ENCODE results near the gene DCHS1. TPM values are rescaled to one million over a fixed set of nuclear protein-coding genes. Genes with fewer than 3 reads are reported as not detected.

DCHS1 gene
- total and polyA plus RNA-seq, 4 donors: 0.68 to 8.9 (median 5.8) TPM

DNA sequence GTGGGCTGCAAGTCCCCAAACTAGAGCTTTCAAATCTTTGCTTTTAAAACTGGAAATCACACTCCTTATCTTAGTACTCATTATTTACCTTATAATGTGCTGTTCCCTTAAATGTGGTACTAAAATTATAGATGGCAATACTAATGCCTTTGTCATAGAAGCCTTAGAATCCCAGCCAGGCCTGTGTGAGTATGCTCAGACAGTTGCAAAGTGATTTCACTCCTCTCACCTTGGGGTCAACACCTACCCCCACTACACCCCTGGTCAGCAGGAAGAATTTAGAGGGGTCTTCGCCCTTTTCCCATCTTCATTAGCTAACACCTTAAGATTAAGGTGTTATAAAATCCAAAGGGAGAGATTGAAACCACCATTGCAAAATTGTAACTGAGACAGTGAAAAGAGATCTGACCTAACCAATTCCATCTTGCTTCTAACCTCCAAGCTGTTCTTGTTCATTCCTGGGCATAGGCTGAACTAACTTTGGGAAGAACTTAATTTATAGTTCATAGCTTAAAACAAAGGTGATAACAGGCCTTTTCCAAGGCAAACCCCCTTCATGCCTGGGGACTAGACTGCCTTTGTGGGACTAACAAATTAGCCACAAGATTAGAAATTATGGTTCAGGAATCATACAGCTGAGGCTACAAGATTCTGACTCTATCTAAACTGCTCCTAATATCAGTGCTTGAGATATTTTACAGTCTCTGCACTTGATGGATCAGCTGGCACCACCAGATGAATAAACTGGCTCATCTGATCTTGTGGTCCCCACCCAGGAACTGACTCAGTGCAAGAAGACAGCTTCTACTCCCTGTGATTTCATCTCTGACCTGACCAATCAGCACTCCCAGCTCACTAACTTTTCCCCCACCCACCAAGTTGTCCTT is 38.0 kb upstream of the DCHS1 start:
- Histone ChIP-seq H3K27ac (ENCODE audit: low read depth in 1 of 2, low read length in 2 of 2) (no peak overlapping the region), H3K4me3 (ENCODE audit: low read depth in 1 of 3, low read length in 3 of 3) (no peak overlapping the region), H3K36me3 (ENCODE audit: control insufficient read depth in 4 of 4, insufficient read depth in 3 of 4, low read depth in 1 of 4, low read length in 3 of 4) (no peaks in the 10 kb centered on the region), H3K4me1 (ENCODE audit: control insufficient read depth in 4 of 4, insufficient read depth in 4 of 4, low read length in 3 of 4) (no peaks in the 10 kb centered on the region), H3K27me3 (ENCODE audit: control insufficient read depth in 4 of 4, insufficient read depth in 4 of 4, low read length in 3 of 4) (no peaks in the 10 kb centered on the region), H3K9me3 (ENCODE audit: control insufficient read depth in 4 of 4, low read length in 3 of 4) (no peaks in the 10 kb centered on the region), H3K9ac (ENCODE audit: low read depth in 1 of 2, low read length in 2 of 2) (no peak overlapping the region)
- no peak for TF ChIP-seq TAF1 (conservative IDR thresholded peaks at IDR 0.05)
- no peak for TF ChIP-seq FOXA1 (IDR thresholded peaks at IDR 0.05)
- TF ChIP-seq NR2F2 (IDR thresholded peaks at IDR 0.05): no peak
- TF ChIP-seq HNF4A (conservative IDR thresholded peaks at IDR 0.05): no peak
- no peak for TF ChIP-seq GABPA (IDR thresholded peaks at IDR 0.05 in 1 of 2, conservative IDR thresholded peaks at IDR 0.05 in 1 of 2)
- TF ChIP-seq EGR1 (IDR thresholded peaks at IDR 0.05; ENCODE audit: low read depth in 2 of 2): no peak
- TF ChIP-seq RAD21 (IDR thresholded peaks at IDR 0.05): no peak
- TF ChIP-seq, protein P1, sequence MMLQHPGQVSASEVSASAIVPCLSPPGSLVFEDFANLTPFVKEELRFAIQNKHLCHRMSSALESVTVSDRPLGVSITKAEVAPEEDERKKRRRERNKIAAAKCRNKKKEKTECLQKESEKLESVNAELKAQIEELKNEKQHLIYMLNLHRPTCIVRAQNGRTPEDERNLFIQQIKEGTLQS (IDR thresholded peaks at IDR 0.05): no peak
- TF ChIP-seq, protein P2, sequence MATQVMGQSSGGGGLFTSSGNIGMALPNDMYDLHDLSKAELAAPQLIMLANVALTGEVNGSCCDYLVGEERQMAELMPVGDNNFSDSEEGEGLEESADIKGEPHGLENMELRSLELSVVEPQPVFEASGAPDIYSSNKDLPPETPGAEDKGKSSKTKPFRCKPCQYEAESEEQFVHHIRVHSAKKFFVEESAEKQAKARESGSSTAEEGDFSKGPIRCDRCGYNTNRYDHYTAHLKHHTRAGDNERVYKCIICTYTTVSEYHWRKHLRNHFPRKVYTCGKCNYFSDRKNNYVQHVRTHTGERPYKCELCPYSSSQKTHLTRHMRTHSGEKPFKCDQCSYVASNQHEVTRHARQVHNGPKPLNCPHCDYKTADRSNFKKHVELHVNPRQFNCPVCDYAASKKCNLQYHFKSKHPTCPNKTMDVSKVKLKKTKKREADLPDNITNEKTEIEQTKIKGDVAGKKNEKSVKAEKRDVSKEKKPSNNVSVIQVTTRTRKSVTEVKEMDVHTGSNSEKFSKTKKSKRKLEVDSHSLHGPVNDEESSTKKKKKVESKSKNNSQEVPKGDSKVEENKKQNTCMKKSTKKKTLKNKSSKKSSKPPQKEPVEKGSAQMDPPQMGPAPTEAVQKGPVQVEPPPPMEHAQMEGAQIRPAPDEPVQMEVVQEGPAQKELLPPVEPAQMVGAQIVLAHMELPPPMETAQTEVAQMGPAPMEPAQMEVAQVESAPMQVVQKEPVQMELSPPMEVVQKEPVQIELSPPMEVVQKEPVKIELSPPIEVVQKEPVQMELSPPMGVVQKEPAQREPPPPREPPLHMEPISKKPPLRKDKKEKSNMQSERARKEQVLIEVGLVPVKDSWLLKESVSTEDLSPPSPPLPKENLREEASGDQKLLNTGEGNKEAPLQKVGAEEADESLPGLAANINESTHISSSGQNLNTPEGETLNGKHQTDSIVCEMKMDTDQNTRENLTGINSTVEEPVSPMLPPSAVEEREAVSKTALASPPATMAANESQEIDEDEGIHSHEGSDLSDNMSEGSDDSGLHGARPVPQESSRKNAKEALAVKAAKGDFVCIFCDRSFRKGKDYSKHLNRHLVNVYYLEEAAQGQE (IDR thresholded peaks at IDR 0.05): no peak
- TF ChIP-seq FOXA2 (IDR thresholded peaks at IDR 0.05): no peak
- no peak for TF ChIP-seq YY1 (IDR thresholded peaks at IDR 0.05)
- DNase-seq (ENCODE audit: low spot score): no peak
- WGBS: 94% methylated on average over 1 of the region's 1 CpG

DNA sequence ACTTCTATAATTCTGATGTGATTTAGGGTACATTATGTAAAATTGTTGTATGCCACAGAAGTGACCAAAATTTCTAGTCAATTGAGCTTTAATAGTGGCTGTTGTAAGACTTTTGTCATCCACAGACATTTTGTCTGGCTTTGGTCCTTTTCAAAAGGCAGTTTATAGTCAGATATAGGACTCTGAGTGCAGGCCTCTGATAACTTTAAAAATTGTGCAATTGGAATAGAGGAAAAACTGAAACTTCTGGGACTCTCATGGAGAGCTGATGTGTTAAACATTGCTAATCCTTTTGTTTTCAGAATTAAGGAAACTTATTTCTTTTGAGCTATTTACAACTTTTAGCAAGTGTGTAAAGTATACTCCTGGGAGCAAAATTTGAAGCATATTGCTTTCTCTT is 36.5 kb upstream of the DCHS1 start:
- Histone ChIP-seq H3K4me1 (ENCODE audit: control insufficient read depth in 4 of 4, insufficient read depth in 4 of 4, low read length in 3 of 4) (no peaks in the 10 kb centered on the region), H3K36me3 (ENCODE audit: control insufficient read depth in 4 of 4, insufficient read depth in 3 of 4, low read depth in 1 of 4, low read length in 3 of 4) (no peaks in the 10 kb centered on the region), H3K9me3 (ENCODE audit: control insufficient read depth in 4 of 4, low read length in 3 of 4) (no peaks in the 10 kb centered on the region), H3K9ac (ENCODE audit: low read depth in 1 of 2, low read length in 2 of 2) (no peak overlapping the region), H3K27ac (ENCODE audit: low read depth in 1 of 2, low read length in 2 of 2) (no peak overlapping the region), H3K4me3 (ENCODE audit: low read depth in 1 of 3, low read length in 3 of 3) (no peak overlapping the region), H3K27me3 (ENCODE audit: control insufficient read depth in 4 of 4, insufficient read depth in 4 of 4, low read length in 3 of 4) (no peaks in the 10 kb centered on the region)
- no peak for DNase-seq (ENCODE audit: low spot score)
- no peak for TF ChIP-seq SP1 (IDR thresholded peaks at IDR 0.05)
- TF ChIP-seq, protein P1 (IDR thresholded peaks at IDR 0.05): no peak
- TF ChIP-seq NR2F2 (IDR thresholded peaks at IDR 0.05): no peak
- TF ChIP-seq, protein P3, sequence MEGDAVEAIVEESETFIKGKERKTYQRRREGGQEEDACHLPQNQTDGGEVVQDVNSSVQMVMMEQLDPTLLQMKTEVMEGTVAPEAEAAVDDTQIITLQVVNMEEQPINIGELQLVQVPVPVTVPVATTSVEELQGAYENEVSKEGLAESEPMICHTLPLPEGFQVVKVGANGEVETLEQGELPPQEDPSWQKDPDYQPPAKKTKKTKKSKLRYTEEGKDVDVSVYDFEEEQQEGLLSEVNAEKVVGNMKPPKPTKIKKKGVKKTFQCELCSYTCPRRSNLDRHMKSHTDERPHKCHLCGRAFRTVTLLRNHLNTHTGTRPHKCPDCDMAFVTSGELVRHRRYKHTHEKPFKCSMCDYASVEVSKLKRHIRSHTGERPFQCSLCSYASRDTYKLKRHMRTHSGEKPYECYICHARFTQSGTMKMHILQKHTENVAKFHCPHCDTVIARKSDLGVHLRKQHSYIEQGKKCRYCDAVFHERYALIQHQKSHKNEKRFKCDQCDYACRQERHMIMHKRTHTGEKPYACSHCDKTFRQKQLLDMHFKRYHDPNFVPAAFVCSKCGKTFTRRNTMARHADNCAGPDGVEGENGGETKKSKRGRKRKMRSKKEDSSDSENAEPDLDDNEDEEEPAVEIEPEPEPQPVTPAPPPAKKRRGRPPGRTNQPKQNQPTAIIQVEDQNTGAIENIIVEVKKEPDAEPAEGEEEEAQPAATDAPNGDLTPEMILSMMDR (IDR thresholded peaks at IDR 0.05; ENCODE audit: low read depth, low read length, missing input control): no peak
- no peak for TF ChIP-seq TAF1 (conservative IDR thresholded peaks at IDR 0.05)
- no peak for TF ChIP-seq HNF4G (IDR thresholded peaks at IDR 0.05)
- no peak for TF ChIP-seq YY1 (IDR thresholded peaks at IDR 0.05)
- TF ChIP-seq RAD21 (IDR thresholded peaks at IDR 0.05): no peak
- no peak for TF ChIP-seq EGR1 (IDR thresholded peaks at IDR 0.05; ENCODE audit: low read depth in 2 of 2)
- TF ChIP-seq RXRA (IDR thresholded peaks at IDR 0.05): no peak
- no peak for TF ChIP-seq JUND (IDR thresholded peaks at IDR 0.05)
- no peak for TF ChIP-seq FOXA1 (IDR thresholded peaks at IDR 0.05)
- TF ChIP-seq, protein P4, sequence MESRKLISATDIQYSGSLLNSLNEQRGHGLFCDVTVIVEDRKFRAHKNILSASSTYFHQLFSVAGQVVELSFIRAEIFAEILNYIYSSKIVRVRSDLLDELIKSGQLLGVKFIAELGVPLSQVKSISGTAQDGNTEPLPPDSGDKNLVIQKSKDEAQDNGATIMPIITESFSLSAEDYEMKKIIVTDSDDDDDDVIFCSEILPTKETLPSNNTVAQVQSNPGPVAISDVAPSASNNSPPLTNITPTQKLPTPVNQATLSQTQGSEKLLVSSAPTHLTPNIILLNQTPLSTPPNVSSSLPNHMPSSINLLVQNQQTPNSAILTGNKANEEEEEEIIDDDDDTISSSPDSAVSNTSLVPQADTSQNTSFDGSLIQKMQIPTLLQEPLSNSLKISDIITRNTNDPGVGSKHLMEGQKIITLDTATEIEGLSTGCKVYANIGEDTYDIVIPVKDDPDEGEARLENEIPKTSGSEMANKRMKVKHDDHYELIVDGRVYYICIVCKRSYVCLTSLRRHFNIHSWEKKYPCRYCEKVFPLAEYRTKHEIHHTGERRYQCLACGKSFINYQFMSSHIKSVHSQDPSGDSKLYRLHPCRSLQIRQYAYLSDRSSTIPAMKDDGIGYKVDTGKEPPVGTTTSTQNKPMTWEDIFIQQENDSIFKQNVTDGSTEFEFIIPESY (IDR thresholded peaks at IDR 0.05): no peak
- TF ChIP-seq FOXA2 (IDR thresholded peaks at IDR 0.05): no peak
- no peak for TF ChIP-seq HNF4A (conservative IDR thresholded peaks at IDR 0.05)
- TF ChIP-seq, protein P2 (IDR thresholded peaks at IDR 0.05): no peak
